Measurements from ENCODE around the gene TOX3. TPM values are rescaled to one million over a fixed set of nuclear protein-coding genes. Genes with fewer than 3 reads are reported as not detected.

The TOX3 gene
- total and polyA plus RNA-seq, 2 of the 8 experiments (the other 6 are each of a cell fraction or from before 2014, with no cell fraction given): 16.7 to 31.2 TPM

DNA sequence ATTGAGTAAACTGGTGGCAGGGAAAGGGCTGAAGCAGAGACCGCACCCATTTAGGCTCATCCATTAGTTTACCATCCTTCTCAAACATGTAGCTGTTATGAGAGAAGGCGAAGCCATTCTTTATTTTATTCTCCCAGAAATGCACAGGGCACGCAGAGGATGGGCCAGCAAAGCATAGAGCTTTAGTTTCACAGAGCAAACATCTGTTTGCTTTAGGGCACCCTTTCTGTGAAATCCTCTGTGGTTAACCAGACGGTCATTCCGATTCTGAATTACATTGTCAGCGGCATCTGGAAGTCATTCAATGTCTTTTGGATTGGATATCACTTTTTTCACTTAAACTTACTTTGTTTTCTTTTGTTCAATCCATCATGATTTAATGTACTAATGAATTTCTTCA, 96.0 kb downstream of the TOX3 start:
- H4K91ac ChIP-seq (replicated peaks; ENCODE audit: insufficient read length, low read length): no peak overlapping the region
- no peaks in the 10 kb centered on the region for H3K79me1 ChIP-seq (ENCODE audit: low read depth, low read length)
- no peak overlapping the region for H3K14ac ChIP-seq (ENCODE audit: insufficient read length)
- H3K18ac ChIP-seq (ENCODE audit: extremely low read depth, low read length): no peak overlapping the region
- peaks cover 2 to 20% (median 6%) of the 10 kb centered on the region in 4 experiments; a peak in 6 of 8 replicates for H3K36me3 ChIP-seq (ENCODE audit: control insufficient read depth in 2 of 4, insufficient read depth in 4 of 4, low read length in 3 of 4)
- H3K9me3 ChIP-seq (ENCODE audit: insufficient read depth in 2 of 2, low read depth in 1 of 2, low read length in 1 of 2): no peaks in the 10 kb centered on the region
- H3K79me2 ChIP-seq (ENCODE audit: control insufficient read depth in 1 of 2, insufficient read depth in 2 of 2, low read length in 2 of 2): no peaks in the 10 kb centered on the region; a peak in 1 of 4 replicates
- no peak overlapping the region for H2BK120ac ChIP-seq (replicated peaks; ENCODE audit: low read depth, low read length)
- no peak overlapping the region for H2AK5ac ChIP-seq (ENCODE audit: low read depth, low read length)
- FAIRE-seq (no peak), DNase-seq (ENCODE audit: low read depth in 1 of 2, low spot score in 2 of 2) (no peak)
- H3K23ac ChIP-seq (ENCODE audit: insufficient read length): no peak overlapping the region
- H3K27me3 ChIP-seq (replicated peaks in 1 of 4; ENCODE audit: control insufficient read depth in 3 of 4, extremely low read depth in 1 of 4, insufficient read depth in 3 of 4, low read length in 3 of 4): no peaks in the 10 kb centered on the region
- H4K8ac ChIP-seq (ENCODE audit: extremely low read depth, insufficient read depth, low read length): no peak overlapping the region
- no peak overlapping the region for H3K9ac ChIP-seq (replicated peaks in 1 of 4; ENCODE audit: extremely low read depth in 1 of 4, low read depth in 3 of 4, low read length in 3 of 4)
- H2AFZ ChIP-seq (ENCODE audit: low read length): no peak overlapping the region
- H4K20me1 ChIP-seq (replicated peaks in 1 of 2; ENCODE audit: control insufficient read depth in 1 of 2, insufficient read depth in 2 of 2, low read length in 2 of 2): no peaks in the 10 kb centered on the region
- H2BK12ac ChIP-seq (ENCODE audit: low read depth, low read length): no peak overlapping the region
- H3K4me3 ChIP-seq (ENCODE audit: extremely low read depth in 1 of 4, insufficient read depth in 2 of 4, low read depth in 3 of 4, low read length in 4 of 4): no peak overlapping the region
- no peak overlapping the region for H3K56ac ChIP-seq (replicated peaks; ENCODE audit: insufficient read length, low read depth, low read length)
- no peak overlapping the region for H3K4me2 ChIP-seq (ENCODE audit: insufficient read depth in 1 of 2, low read depth in 2 of 2, low read length in 2 of 2)
- no peaks in the 10 kb centered on the region for H3K23me2 ChIP-seq (ENCODE audit: low read depth, low read length)
- H3K4ac ChIP-seq (replicated peaks; ENCODE audit: insufficient read length, low read depth, low read length): no peak overlapping the region
- no peak overlapping the region for H2BK20ac ChIP-seq (ENCODE audit: low read length)
- peaks cover 1 to 6% (median 6%) of the 10 kb centered on the region in 4 experiments; a peak in 5 of 7 replicates for H3K4me1 ChIP-seq (replicated peaks in 1 of 4; ENCODE audit: control insufficient read depth in 3 of 4, insufficient read depth in 4 of 4, low read length in 3 of 4)
- ChIA-PET CTCF (ENCODE audit: partially characterized antibody) (no interaction called here), POLR2A (ENCODE audit: partially characterized antibody) (no interaction called here)
- H4K5ac ChIP-seq (ENCODE audit: insufficient read length, low read depth, low read length): no peak overlapping the region
- 97% methylated on average over 6 of the region's 6 CpGs; no CpG with 5 or more reads in 1 of the 2 experiments for WGBS, 2 experiments (ENCODE audit: extremely low coverage in 1 of 2, insufficient coverage in 1 of 2, insufficient read length in 1 of 2, insufficient replicate concordance in 2 of 2, low coverage in 1 of 2, low lambda C conversion rate in 2 of 2, missing lambda C conversion rate in 1 of 2)
- no peak overlapping the region for H2BK5ac ChIP-seq (ENCODE audit: low read depth, low read length)
- no peak overlapping the region for H2BK15ac ChIP-seq (ENCODE audit: low read length)
- no peak overlapping the region for H3K27ac ChIP-seq (ENCODE audit: low read depth, low read length)
- TF ChIP-seq, protein P1, sequence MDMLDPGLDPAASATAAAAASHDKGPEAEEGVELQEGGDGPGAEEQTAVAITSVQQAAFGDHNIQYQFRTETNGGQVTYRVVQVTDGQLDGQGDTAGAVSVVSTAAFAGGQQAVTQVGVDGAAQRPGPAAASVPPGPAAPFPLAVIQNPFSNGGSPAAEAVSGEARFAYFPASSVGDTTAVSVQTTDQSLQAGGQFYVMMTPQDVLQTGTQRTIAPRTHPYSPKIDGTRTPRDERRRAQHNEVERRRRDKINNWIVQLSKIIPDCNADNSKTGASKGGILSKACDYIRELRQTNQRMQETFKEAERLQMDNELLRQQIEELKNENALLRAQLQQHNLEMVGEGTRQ (IDR thresholded peaks at IDR 0.05; ENCODE audit: low read length): no peak
- TF ChIP-seq FOSL1 (IDR thresholded peaks at IDR 0.05; ENCODE audit: insufficient read depth, low read depth, low read length): no peak
- no peak for TF ChIP-seq SRF (IDR thresholded peaks at IDR 0.05; ENCODE audit: low read depth, low read length)
- TF ChIP-seq EZH2 (IDR thresholded peaks at IDR 0.05; ENCODE audit: low read depth, low read length, severe bottlenecking): no peak
- TF ChIP-seq EP300 (IDR thresholded peaks at IDR 0.05; ENCODE audit: borderline replicate concordance in 1 of 2, low read depth in 2 of 2, low read length in 2 of 2): no peak
- TF ChIP-seq TAF1 (IDR thresholded peaks at IDR 0.05; ENCODE audit: low read depth, low read length): no peak
- TF ChIP-seq, protein P2, sequence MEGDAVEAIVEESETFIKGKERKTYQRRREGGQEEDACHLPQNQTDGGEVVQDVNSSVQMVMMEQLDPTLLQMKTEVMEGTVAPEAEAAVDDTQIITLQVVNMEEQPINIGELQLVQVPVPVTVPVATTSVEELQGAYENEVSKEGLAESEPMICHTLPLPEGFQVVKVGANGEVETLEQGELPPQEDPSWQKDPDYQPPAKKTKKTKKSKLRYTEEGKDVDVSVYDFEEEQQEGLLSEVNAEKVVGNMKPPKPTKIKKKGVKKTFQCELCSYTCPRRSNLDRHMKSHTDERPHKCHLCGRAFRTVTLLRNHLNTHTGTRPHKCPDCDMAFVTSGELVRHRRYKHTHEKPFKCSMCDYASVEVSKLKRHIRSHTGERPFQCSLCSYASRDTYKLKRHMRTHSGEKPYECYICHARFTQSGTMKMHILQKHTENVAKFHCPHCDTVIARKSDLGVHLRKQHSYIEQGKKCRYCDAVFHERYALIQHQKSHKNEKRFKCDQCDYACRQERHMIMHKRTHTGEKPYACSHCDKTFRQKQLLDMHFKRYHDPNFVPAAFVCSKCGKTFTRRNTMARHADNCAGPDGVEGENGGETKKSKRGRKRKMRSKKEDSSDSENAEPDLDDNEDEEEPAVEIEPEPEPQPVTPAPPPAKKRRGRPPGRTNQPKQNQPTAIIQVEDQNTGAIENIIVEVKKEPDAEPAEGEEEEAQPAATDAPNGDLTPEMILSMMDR (IDR thresholded peaks at IDR 0.05; ENCODE audit: control extremely low read depth in 1 of 3, insufficient read depth in 1 of 3, low read depth in 1 of 3, low read length in 3 of 3): no peak
- no peak for TF ChIP-seq GABPA (IDR thresholded peaks at IDR 0.05; ENCODE audit: borderline replicate concordance, insufficient read depth, low read length)
- TF ChIP-seq POLR2AphosphoS5 (IDR thresholded peaks at IDR 0.05; ENCODE audit: low read depth, low read length): no peak
- TF ChIP-seq POU5F1 (IDR thresholded peaks at IDR 0.05; ENCODE audit: low read depth, low read length): no peak

Measured in H1 (cell line).